GM21786 (cell line): ENCODE results near the gene PCDH9.
"Not testable (repeated sequence)": the region's sequence is repeated elsewhere in the genome, so short reads cannot be mapped to it uniquely, and the experiment has no call there.

Source experiments
- ATAC-seq: cut with Tn5 transposase; IDR thresholded peaks from one replicate; pipeline ENCODE4 v1.9.1; 2021; ENCODE audit not compliant: unreplicated experiment

PCDH9 gene

GRCh38 chr13:66927562-66927961 is 302.6 kb downstream of the PCDH9 start:
- ATAC-seq: no peak

- no peak for ATAC-seq
These were observed 303.1 kb downstream of the PCDH9 start for GRCh38 chr13:66926851-66927524.

GRCh38 chr13:66926200-66926850 is 303.8 kb downstream of the PCDH9 start:
- ATAC-seq: no peak

- no peak for ATAC-seq
These were observed 307.7 kb downstream of the PCDH9 start for GRCh38 chr13:66922444-66922843.

- ATAC-seq: no peak
These were observed 308.7 kb downstream of the PCDH9 start for GRCh38 chr13:66921437-66921836.

- ATAC-seq: no peak
These were observed 314.4 kb downstream of the PCDH9 start for GRCh38 chr13:66915596-66916185.

GRCh38 chr13:66914155-66914554 is 316.0 kb downstream of the PCDH9 start:
- no peak for ATAC-seq

GRCh38 chr13:66911411-66911939 is 318.7 kb downstream of the PCDH9 start:
- ATAC-seq: no peak

- ATAC-seq: no peak
These were observed 330.2 kb downstream of the PCDH9 start for GRCh38 chr13:66899955-66900354.

GRCh38 chr13:66896933-66897332 is 333.2 kb downstream of the PCDH9 start:
- ATAC-seq: no peak

- no peak for ATAC-seq
These were observed 334.4 kb downstream of the PCDH9 start for GRCh38 chr13:66895780-66896179.

GRCh38 chr13:66895320-66895719 is 334.8 kb downstream of the PCDH9 start:
- ATAC-seq: no peak

GRCh38 chr13:66888698-66889097 is 341.4 kb downstream of the PCDH9 start:
- ATAC-seq: no peak

GRCh38 chr13:66887088-66887487 is 343.0 kb downstream of the PCDH9 start:
- peak; percentile 89 for ATAC-seq

GRCh38 chr13:66886264-66886663 is 343.9 kb downstream of the PCDH9 start:
- ATAC-seq: no peak

- ATAC-seq: not testable (repeated sequence)
These were observed 349.0 kb downstream of the PCDH9 start for GRCh38 chr13:66881170-66881569.

GRCh38 chr13:66879988-66880387 is 350.1 kb downstream of the PCDH9 start:
- no peak for ATAC-seq

- ATAC-seq: no peak
These were observed 354.9 kb downstream of the PCDH9 start for GRCh38 chr13:66875264-66875663.

- no peak for ATAC-seq
These were observed 365.5 kb downstream of the PCDH9 start for GRCh38 chr13:66864627-66865026.

- no peak for ATAC-seq
These were observed 369.2 kb downstream of the PCDH9 start for GRCh38 chr13:66860878-66861417.

- ATAC-seq: no peak
These were observed 369.9 kb downstream of the PCDH9 start for GRCh38 chr13:66859934-66860877.
